Heart left ventricle (tissue), 13 donors: ENCODE data around the gene ADCY5.

Experiments
- CTCF ChIP-seq, 12 donors: fragments of 200-600 bp; sonication (generic) in 4 of 12; IDR thresholded peaks; one replicate each; pipeline versions ENCODE4 v1.5.0 to v1.8.0; 2018 to 2022; ENCODE audit warnings: antibody characterized with exemption in 12 of 12, mild to moderate bottlenecking in 5 of 12
- POLR2A ChIP-seq, 2 donors: fragments of 450-650 bp; IDR thresholded peaks; one replicate each; pipeline ENCODE4 v1.6.1; 2017; ENCODE audit warnings: antibody characterized with exemption in 2 of 2, mild to moderate bottlenecking in 2 of 2, moderate library complexity in 2 of 2
- donor health status: ischemic (EF 13 %, LVEDD 7.1; RV severe dilation, severe dysfunction).
- donor health status: DM: no; HTN: yes; CAD: no.
- donor health status: DM: no; HTN: no; CAD: no.
- donor health status: ischemic (EF 25% LVEDD 6.9; RV normal size, moderate dysfunction).
- donor health status: ischemic (EF 25% LVEDD 5.7; RV mildly dilated, moderate dysfunction).
- donor health status: ischemic (EF 35%, LVEDD 5.7; RV mildly dilated, moderate dysfunction).
- donor health status: nonischemic (EF 11% LVEDD 7.7; RV severe dilation, severe dysfunction).
- donor health status: DM: yes; HTN: yes; CAD: no.
- donor health status: PGD.
- donor health status: ischemic (EF 29% LVEDD 5.4; RV normal size, mild dysfunction).
- donor health status: nonischemic (EF 23%, LVEDD 6.1; RV moderate dilation, normal function).

GRCh38 chr3:123284399-123285010 lies 164.4 kb downstream of the ADCY5 start:
- TF ChIP-seq CTCF (IDR thresholded peaks at IDR 0.05): no peak
- no peak for TF ChIP-seq POLR2A (IDR thresholded peaks at IDR 0.05)
